Measurements from ENCODE around the gene ARCN1. TPM values are rescaled to one million over a fixed set of nuclear protein-coding genes. Genes with fewer than 3 reads are reported as not detected.

Gene ARCN1
- total RNA-seq, 4 donors from 2014 or later: 48.7 to 78.7 (median 65.4) TPM

DNA sequence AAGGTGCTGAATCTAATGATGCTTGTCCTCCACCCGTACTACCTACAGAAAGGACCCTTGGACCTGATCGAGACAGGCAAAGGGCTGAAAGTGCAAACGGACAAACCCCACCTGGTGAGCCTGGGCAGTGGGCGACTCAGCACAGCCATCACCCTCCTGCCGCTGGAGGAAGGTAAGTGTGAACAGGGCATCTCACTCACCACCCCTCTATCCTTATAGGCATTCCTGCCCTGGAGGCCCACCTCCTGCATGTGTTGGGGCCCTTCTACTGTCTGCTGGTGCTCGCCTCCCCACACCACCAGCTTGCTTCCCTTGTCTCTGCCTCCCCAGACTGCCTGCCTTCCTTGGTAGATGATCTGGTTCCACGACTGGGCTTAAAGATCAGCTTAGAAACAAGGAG is 42.3 kb downstream of the ARCN1 start:
- DNase-seq: no peak
- H3K27ac ChIP-seq: peak overlapping the region in 1 of 4 donors; percentile 18

DNA sequence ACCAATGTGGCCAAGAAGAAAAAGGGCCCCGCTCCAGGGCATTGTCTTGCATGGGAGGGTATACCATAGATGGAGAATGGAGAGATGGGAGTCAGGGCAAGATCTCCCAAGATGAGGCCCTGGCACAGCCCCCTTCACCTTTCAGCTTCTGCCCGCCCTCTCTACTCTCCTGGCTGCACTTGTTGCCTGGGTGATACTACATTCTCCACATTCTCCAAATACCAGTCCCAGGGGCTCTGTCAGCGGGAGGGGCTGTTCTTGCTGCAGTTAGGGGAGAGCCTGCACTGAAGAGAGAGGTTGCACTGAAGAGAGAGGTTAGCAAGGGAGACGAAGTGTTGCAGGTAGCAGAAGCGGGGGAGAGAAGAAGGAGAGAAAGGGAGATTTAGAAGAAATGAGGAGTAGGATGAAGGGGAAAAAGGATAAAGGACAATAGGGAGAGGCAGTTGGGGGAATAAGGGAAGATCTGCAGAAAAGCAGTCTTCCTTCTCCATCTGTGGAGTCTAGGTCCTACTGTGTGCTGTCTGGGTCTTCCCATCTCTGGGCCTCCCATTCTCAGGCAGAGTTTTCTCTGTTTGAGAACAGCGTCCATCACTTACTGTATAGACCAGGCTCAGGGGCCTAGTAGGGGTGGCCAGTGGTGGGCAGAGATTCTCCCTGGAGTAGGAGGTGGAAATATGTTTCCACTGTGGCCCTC is 43.2 kb downstream of the ARCN1 start:
- Histone ChIP-seq H3K4me1 (peaks cover 32 to 36% of the 10 kb centered on the region in 2 donors), H3K27ac (no peak overlapping the region), H3K4me3 (no peak overlapping the region), H3K27me3 (no peaks in the 10 kb centered on the region), H3K9me3 (no peaks in the 10 kb centered on the region), H3K36me3 (no peaks in the 10 kb centered on the region)
- no peak for ATAC-seq
- intact Hi-C loops (cut with DNase I; ENCODE audit: low total_unique reads): no loop called here
- no peak for DNase-seq
- in situ Hi-C loops (cut with MboI; ENCODE audit: low sequenced_read_pairs in 4 of 4): no loop called here
- TF ChIP-seq POLR2A (IDR thresholded peaks at IDR 0.05): no peak
- TF ChIP-seq, protein P1, sequence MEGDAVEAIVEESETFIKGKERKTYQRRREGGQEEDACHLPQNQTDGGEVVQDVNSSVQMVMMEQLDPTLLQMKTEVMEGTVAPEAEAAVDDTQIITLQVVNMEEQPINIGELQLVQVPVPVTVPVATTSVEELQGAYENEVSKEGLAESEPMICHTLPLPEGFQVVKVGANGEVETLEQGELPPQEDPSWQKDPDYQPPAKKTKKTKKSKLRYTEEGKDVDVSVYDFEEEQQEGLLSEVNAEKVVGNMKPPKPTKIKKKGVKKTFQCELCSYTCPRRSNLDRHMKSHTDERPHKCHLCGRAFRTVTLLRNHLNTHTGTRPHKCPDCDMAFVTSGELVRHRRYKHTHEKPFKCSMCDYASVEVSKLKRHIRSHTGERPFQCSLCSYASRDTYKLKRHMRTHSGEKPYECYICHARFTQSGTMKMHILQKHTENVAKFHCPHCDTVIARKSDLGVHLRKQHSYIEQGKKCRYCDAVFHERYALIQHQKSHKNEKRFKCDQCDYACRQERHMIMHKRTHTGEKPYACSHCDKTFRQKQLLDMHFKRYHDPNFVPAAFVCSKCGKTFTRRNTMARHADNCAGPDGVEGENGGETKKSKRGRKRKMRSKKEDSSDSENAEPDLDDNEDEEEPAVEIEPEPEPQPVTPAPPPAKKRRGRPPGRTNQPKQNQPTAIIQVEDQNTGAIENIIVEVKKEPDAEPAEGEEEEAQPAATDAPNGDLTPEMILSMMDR (IDR thresholded peaks at IDR 0.05 in 4 of 5, conservative IDR thresholded peaks at IDR 0.05 in 1 of 5): no peak

More for the DNA sequence above, 42.3 kb downstream of the ARCN1 start:
- ATAC-seq: no peak
- intact Hi-C loops (cut with DNase I; ENCODE audit: low total_unique reads): no loop called here
- Histone ChIP-seq H3K4me1 (peaks cover 26 to 28% of the 10 kb centered on the region in 2 donors), H3K9me3 (no peaks in the 10 kb centered on the region), H3K4me3 (no peak overlapping the region), H3K27me3 (no peaks in the 10 kb centered on the region), H3K36me3 (no peaks in the 10 kb centered on the region)
- no peak for TF ChIP-seq POLR2A (IDR thresholded peaks at IDR 0.05)
- TF ChIP-seq, protein P1 (IDR thresholded peaks at IDR 0.05 in 4 of 5, conservative IDR thresholded peaks at IDR 0.05 in 1 of 5): no peak
- in situ Hi-C loops (cut with MboI; ENCODE audit: low sequenced_read_pairs in 4 of 4): no loop called here

GRCh38 chr11:118615976-118616371 is 43.8 kb downstream of the ARCN1 start:
- Histone ChIP-seq H3K4me1 (peaks cover 34 to 40% of the 10 kb centered on the region in 2 donors), H3K27ac (no peak overlapping the region), H3K36me3 (no peaks in the 10 kb centered on the region), H3K27me3 (no peaks in the 10 kb centered on the region), H3K4me3 (no peak overlapping the region), H3K9me3 (no peaks in the 10 kb centered on the region)
- no peak for TF ChIP-seq POLR2A (IDR thresholded peaks at IDR 0.05)
- TF ChIP-seq, protein P1 (IDR thresholded peaks at IDR 0.05 in 4 of 5, conservative IDR thresholded peaks at IDR 0.05 in 1 of 5): no peak
- ATAC-seq (no peak), DNase-seq (no peak)
- intact Hi-C loops (cut with DNase I; ENCODE audit: low total_unique reads): no loop called here
- in situ Hi-C loops (cut with MboI; ENCODE audit: low sequenced_read_pairs in 4 of 4): no loop called here

GRCh38 chr11:118618115-118618990 is 46.1 kb downstream of the ARCN1 start:
- in situ Hi-C loops (cut with MboI; ENCODE audit: low sequenced_read_pairs in 4 of 4): no loop called here
- TF ChIP-seq, protein P1 (IDR thresholded peaks at IDR 0.05 in 4 of 5, conservative IDR thresholded peaks at IDR 0.05 in 1 of 5): no peak
- no peak for TF ChIP-seq POLR2A (IDR thresholded peaks at IDR 0.05)
- no peak for ATAC-seq
- Histone ChIP-seq H3K36me3 (no peaks in the 10 kb centered on the region), H3K27ac (peak overlapping the region; percentile 65 to 97 (median 96)), H3K9me3 (no peaks in the 10 kb centered on the region), H3K27me3 (no peaks in the 10 kb centered on the region), H3K4me3 (no peak overlapping the region), H3K4me1 (peaks cover 47 to 49% of the 10 kb centered on the region in 2 donors)
- intact Hi-C loops (cut with DNase I; ENCODE audit: low total_unique reads): no loop called here
- DNase-seq: no peak
